Measurements from ENCODE around the gene TRIM31. TPM values are rescaled to one million over a fixed set of nuclear protein-coding genes. Genes with fewer than 3 reads are reported as not detected.

The TRIM31 gene
- total and polyA plus RNA-seq, 2 of the 4 experiments (the other 2 are of a cell fraction), result not detected

DNA sequence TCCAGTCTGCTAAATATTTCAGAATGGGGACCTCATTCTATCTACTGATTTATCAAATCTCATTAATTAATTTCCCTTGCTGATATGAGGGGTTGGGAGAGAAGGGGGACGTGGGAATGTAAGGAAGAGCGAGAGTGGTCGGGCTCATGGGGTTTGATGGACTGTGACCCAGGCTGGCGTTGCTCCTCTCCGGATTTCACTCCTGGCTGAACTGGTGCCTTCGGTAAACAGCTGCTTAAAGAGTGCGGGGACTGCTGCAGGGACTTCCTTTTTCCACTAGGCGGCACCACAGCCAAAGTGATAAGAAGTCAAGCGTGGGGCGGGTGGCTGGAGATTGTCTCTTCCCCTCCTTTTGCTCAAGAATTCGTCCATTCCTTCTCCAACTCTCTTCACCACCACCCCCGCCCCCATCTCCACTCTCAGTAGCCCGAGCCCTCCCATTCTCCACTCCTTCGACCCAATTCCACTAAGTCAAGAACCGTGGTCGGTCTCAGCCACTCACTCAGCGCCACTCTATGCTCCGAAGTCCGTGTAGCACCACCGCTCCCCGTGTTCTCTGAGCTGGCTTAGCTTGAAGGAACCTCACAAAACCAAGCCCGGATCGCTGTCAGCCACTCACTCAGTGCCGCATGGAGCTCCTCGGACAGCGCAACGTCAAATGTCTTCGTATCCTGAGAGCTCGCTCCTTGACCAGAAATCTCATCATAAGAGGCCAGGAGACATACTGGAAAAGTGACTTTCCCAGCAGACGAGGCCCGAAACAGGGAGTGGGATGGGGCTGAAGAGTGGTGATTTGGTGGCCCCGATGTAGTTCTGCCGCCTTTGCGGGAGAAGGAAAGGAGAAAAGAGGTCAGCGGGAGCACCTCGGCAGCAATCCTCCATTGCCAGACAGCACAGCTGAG lies 9.7 kb downstream of the TRIM31 start:
- peak; percentile 77 for ATAC-seq (ENCODE audit: low read depth)
- POLR2A ChIA-PET (ENCODE audit: unreplicated experiment), result no interaction called here
- TF ChIP-seq, protein P1, sequence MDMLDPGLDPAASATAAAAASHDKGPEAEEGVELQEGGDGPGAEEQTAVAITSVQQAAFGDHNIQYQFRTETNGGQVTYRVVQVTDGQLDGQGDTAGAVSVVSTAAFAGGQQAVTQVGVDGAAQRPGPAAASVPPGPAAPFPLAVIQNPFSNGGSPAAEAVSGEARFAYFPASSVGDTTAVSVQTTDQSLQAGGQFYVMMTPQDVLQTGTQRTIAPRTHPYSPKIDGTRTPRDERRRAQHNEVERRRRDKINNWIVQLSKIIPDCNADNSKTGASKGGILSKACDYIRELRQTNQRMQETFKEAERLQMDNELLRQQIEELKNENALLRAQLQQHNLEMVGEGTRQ (IDR thresholded peaks at IDR 0.05; ENCODE audit: low read depth, low read length), result no peak
- TF ChIP-seq MAZ (IDR thresholded peaks at IDR 0.05; ENCODE audit: borderline replicate concordance, low read depth, low read length) (peak; percentile 67), RAD21 (IDR thresholded peaks at IDR 0.05; ENCODE audit: low read length) (peak; percentile 85), RCOR1 (IDR thresholded peaks at IDR 0.05; ENCODE audit: insufficient replicate concordance, low read length) (no peak), NFE2L2 (IDR thresholded peaks at IDR 0.05; ENCODE audit: low read depth, low read length) (no peak), BHLHE40 (IDR thresholded peaks at IDR 0.05; ENCODE audit: low read depth, low read length) (no peak), RFX5 (IDR thresholded peaks at IDR 0.05; ENCODE audit: low read depth, low read length) (no peak), SMC3 (IDR thresholded peaks at IDR 0.05; ENCODE audit: low read depth, low read length) (peak; percentile 53), CEBPB (IDR thresholded peaks at IDR 0.05; ENCODE audit: low read depth, low read length) (no peak), MAFK (IDR thresholded peaks at IDR 0.05; ENCODE audit: low read depth, low read length) (no peak), FOS (IDR thresholded peaks at IDR 0.05; ENCODE audit: low read depth, low read length) (no peak)
- TF ChIP-seq, protein P2, sequence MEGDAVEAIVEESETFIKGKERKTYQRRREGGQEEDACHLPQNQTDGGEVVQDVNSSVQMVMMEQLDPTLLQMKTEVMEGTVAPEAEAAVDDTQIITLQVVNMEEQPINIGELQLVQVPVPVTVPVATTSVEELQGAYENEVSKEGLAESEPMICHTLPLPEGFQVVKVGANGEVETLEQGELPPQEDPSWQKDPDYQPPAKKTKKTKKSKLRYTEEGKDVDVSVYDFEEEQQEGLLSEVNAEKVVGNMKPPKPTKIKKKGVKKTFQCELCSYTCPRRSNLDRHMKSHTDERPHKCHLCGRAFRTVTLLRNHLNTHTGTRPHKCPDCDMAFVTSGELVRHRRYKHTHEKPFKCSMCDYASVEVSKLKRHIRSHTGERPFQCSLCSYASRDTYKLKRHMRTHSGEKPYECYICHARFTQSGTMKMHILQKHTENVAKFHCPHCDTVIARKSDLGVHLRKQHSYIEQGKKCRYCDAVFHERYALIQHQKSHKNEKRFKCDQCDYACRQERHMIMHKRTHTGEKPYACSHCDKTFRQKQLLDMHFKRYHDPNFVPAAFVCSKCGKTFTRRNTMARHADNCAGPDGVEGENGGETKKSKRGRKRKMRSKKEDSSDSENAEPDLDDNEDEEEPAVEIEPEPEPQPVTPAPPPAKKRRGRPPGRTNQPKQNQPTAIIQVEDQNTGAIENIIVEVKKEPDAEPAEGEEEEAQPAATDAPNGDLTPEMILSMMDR (conservative IDR thresholded peaks at IDR 0.05; ENCODE audit: low read depth, low read length), result peak; percentile 94
- TF ChIP-seq, protein P3, sequence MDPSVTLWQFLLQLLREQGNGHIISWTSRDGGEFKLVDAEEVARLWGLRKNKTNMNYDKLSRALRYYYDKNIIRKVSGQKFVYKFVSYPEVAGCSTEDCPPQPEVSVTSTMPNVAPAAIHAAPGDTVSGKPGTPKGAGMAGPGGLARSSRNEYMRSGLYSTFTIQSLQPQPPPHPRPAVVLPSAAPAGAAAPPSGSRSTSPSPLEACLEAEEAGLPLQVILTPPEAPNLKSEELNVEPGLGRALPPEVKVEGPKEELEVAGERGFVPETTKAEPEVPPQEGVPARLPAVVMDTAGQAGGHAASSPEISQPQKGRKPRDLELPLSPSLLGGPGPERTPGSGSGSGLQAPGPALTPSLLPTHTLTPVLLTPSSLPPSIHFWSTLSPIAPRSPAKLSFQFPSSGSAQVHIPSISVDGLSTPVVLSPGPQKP (IDR thresholded peaks at IDR 0.05; ENCODE audit: borderline replicate concordance, low read depth, low read length), result no peak

More for the DNA sequence above, 9.7 kb downstream of the TRIM31 start:
- peaks cover 2% of the 10 kb centered on the region; the same call in 1 of the 2 replicates for H3K9me3 ChIP-seq (ENCODE audit: control insufficient read depth, insufficient read depth, low read length)
- peaks cover 6% of the 10 kb centered on the region for H3K4me1 ChIP-seq (ENCODE audit: control insufficient read depth, insufficient read depth, low read length)
- H3K14ac ChIP-seq (replicated peaks; ENCODE audit: low read depth, low read length), result peak overlapping the region; percentile 30
- no peak overlapping the region for H2AK5ac ChIP-seq (ENCODE audit: low read depth, low read length)
- H3K79me1 ChIP-seq (ENCODE audit: low read depth in 1 of 2, low read length in 2 of 2), result no peaks in the 10 kb centered on the region
- no peak overlapping the region for H3K18ac ChIP-seq (ENCODE audit: low read depth, low read length)
- H4K8ac ChIP-seq (ENCODE audit: low read depth in 2 of 2, low read length in 2 of 2), result peak overlapping the region; percentile 71 to 73; a peak in 3 of 4 replicates
- peak overlapping the region; percentile 8; the same call in 1 of the 2 replicates for H3K4ac ChIP-seq (ENCODE audit: low read depth, low read length)
- no peak overlapping the region for H3K56ac ChIP-seq (ENCODE audit: extremely low read depth, insufficient read depth, low read length)
- H3K9me1 ChIP-seq (ENCODE audit: insufficient read depth, low read length), result no peaks in the 10 kb centered on the region; the same call in 1 of the 2 replicates
- CTCF ChIA-PET, result interaction anchor here (0.6 to 3.0 kb wide), 10 partner anchors 16 to 1064 kb away, joined by 3 to 54 read pairs (median 4); partner anchors contain the start of gene PPP1R11
- no peak overlapping the region for H2BK5ac ChIP-seq (ENCODE audit: low read depth, low read length, poor library complexity, severe bottlenecking)
- no peak overlapping the region for H4K5ac ChIP-seq (ENCODE audit: low read depth, low read length)
- H2AK9ac ChIP-seq (replicated peaks; ENCODE audit: low read depth, low read length, poor library complexity), result peak overlapping the region; percentile 39
- peak overlapping the region; percentile 62 for H3K4me2 ChIP-seq (ENCODE audit: low read depth, low read length)
- BruUV-seq (replicated peaks), result no TSS peak
- H2AFZ ChIP-seq (replicated peaks; ENCODE audit: low read length, poor library complexity), result peak overlapping the region; percentile 92
- peak overlapping the region; percentile 30 for H3K4me3 ChIP-seq (ENCODE audit: insufficient read depth, low read depth, low read length)
- H3K27ac ChIP-seq (ENCODE audit: insufficient read depth, low read length), result no peak overlapping the region
- H4K91ac ChIP-seq (ENCODE audit: insufficient read depth, low read depth, low read length), result no peak overlapping the region
- no peak overlapping the region for H2BK15ac ChIP-seq (ENCODE audit: low read depth, low read length)
- peaks cover 51% of the 10 kb centered on the region for H3K27me3 ChIP-seq (ENCODE audit: control insufficient read depth, insufficient read depth, low read length)
- no peak overlapping the region for H2BK20ac ChIP-seq (ENCODE audit: low read depth, low read length)
- dilution Hi-C loops (cut with HindIII; ENCODE audit: low sequenced_read_pairs, unreplicated experiment) (no loop called here), intact Hi-C loops (cut with micrococcal nuclease) (loop anchor here (1.0 to 5.0 kb wide), 5 partner anchors 28 to 255 kb away; partner anchors contain the start of gene PPP1R11), in situ Hi-C loops (cut with MboI; ENCODE audit: low sequenced_read_pairs) (no loop called here)
- 3% methylated on average over 20 of the region's 36 CpGs; no CpG with 5 or more reads in 1 of the 2 experiments for WGBS, 2 experiments (ENCODE audit: extremely low coverage in 2 of 2, insufficient read length in 1 of 2)
- peak overlapping the region; percentile 0; the same call in 1 of the 2 replicates for H3K9ac ChIP-seq (ENCODE audit: low read depth, low read length)
- H3K36me3 ChIP-seq (ENCODE audit: control insufficient read depth, insufficient read depth, low read length), result no peaks in the 10 kb centered on the region
- DNase-seq, result peak; percentile 80
- peak overlapping the region; percentile 58 for H3K23ac ChIP-seq (ENCODE audit: low read depth, low read length)
- no peaks in the 10 kb centered on the region for H4K20me1 ChIP-seq (ENCODE audit: insufficient read depth, low read length)
- no peak overlapping the region; the same call in 1 of the 2 replicates for H2BK120ac ChIP-seq (ENCODE audit: low read depth, low read length)
